Ovary (tissue), 9 donors: ENCODE data around the gene LMX1A. TPM values are rescaled to one million over a fixed set of nuclear protein-coding genes. Genes with fewer than 3 reads are reported as not detected.

ENCODE experiments used
- DNase-seq, 5 donors: peaks; one replicate each; pipeline ENCODE4 v3.0.0-alpha.2; 2019 to 2020
- H3K27ac ChIP-seq, 2 donors: fragments of 200-600 bp; one replicate each; pipeline versions ENCODE4 v1.5.1 to v1.8.0; 2019 to 2022
- H3K27me3 ChIP-seq: fragments of 200-600 bp; one replicate; pipeline ENCODE4 v1.8.0; 2022
- H3K36me3 ChIP-seq: fragments of 200-600 bp; sonication (generic); one replicate; pipeline ENCODE4 v1.5.1; 2019
- H3K4me1 ChIP-seq: one replicate; pipeline ENCODE4 v1.8.1; 2013; ENCODE audit warnings: mild to moderate bottlenecking, moderate library complexity; ENCODE audit not compliant: insufficient read depth
- H3K4me3 ChIP-seq: fragments of 200-600 bp; sonication (generic); one replicate; pipeline ENCODE4 v1.5.1; 2017
- H3K9me3 ChIP-seq, 2 donors: fragments of 200-600 bp in 1 of 2; sonication (generic) in 1 of 2; one replicate each; pipeline versions ENCODE4 v1.5.1 to v1.8.1; 2013 to 2019; ENCODE audit warnings: mild to moderate bottlenecking in 1 of 2, moderate library complexity in 1 of 2
- EP300 ChIP-seq: sonication (generic); formaldehyde crosslinking; IDR thresholded peaks from one replicate; pipeline ENCODE4 v1.6.1; 2017; ENCODE audit warnings: antibody characterized with exemption
- POLR2A ChIP-seq: fragments of 450-650 bp; IDR thresholded peaks from one replicate; pipeline ENCODE4 v1.6.1; 2017; ENCODE audit warnings: antibody characterized with exemption, mild to moderate bottlenecking, moderate library complexity
- WGBS, 3 donors: extraction: QIAGEN DNeasy Blood & Tissue Kit in 1 of 3; methylation state at CpG; one replicate each; pipeline versions ENCODE4 v1.1.5 to v1.1.7; 2013 to 2017; 5-methylcytosine and 5-hydroxymethylcytosine counted together
- intact Hi-C, 4 donors: fragments of 100-400 bp; cut with DNase I; formaldehyde crosslinking; loops; one replicate each; pipeline versions ENCODE4 v1.11.0 to v1.15.1; 2022 to 2023
- polyA plus RNA-seq, 2 donors: library from polyadenylated mRNA; stranded (reverse); fragments of 200-250 nt in 1 of 2; fragments of 350-450 nt in 1 of 2; fragmentation: Illumina TruSeq in 1 of 2; extraction: RNeasy Lipid Tissue Mini Kit (QIAGEN cat#74804) in 1 of 2; gene quantifications; one replicate each; pipeline ENCODE4 v1.2.3, GENCODE V29; 2013 to 2014
- total RNA-seq, 7 donors: library from RNA; depleted of rRNA in 2 of 7; stranded (reverse); fragments of >200 nt in 2 of 7; fragmentation: NEBNext Ultra II Directional in 3 of 7; extraction: Animal tissue kit (Norgen Biotek cat#: 25700) in 3 of 7; gene quantifications; one replicate each; pipeline versions ENCODE4 v1.1.0 to v1.2.4, GENCODE V29; 2016 to 2023
- TF ChIP-seq, protein P1 (sequence below), 3 donors: fragments of 450-650 bp in 2 of 3; fragments of 200-600 bp in 1 of 3; IDR thresholded peaks; one replicate each; pipeline versions ENCODE4 v1.5.1 to v1.8.0; 2016 to 2022; ENCODE audit warnings: antibody characterized with exemption in 3 of 3, mild to moderate bottlenecking in 1 of 3
- donor health status: DM: no; HTN: no; CAD: no; lungs with moderate emphysema.
- donor health status: DM: no; HTN: no; CAD: no.
- donor health status: Bipolar disorder and iron deficiency.
- donor health status: DM: yes; HTN: yes; CAD: no.
- donor health status: DM: no; HTN: no; CAD: no.
- donor health status: DM: yes; HTN: yes; CAD: no.

LMX1A gene
- total and polyA plus RNA-seq, 9 donors, result 0.15 TPM; not detected in 8

GRCh38 chr1:165235155-165235776 is 121.2 kb downstream of the LMX1A start:
- peak overlapping the region; percentile 10 for H3K4me3 ChIP-seq
- no peaks in the 10 kb centered on the region for H3K36me3 ChIP-seq
- DNase-seq, result no peak
- H3K4me1 ChIP-seq, result peaks cover 2% of the 10 kb centered on the region
- intact Hi-C loops, result no loop called here
- 0 to 2% (median 1%) methylated on average over 53 to 56 of the region's 56 CpGs for WGBS, 3 donors
- no peaks in the 10 kb centered on the region for H3K9me3 ChIP-seq
- no peak overlapping the region for H3K27ac ChIP-seq
- TF ChIP-seq POLR2A (no peak), EP300 (no peak)
- TF ChIP-seq, protein P1, sequence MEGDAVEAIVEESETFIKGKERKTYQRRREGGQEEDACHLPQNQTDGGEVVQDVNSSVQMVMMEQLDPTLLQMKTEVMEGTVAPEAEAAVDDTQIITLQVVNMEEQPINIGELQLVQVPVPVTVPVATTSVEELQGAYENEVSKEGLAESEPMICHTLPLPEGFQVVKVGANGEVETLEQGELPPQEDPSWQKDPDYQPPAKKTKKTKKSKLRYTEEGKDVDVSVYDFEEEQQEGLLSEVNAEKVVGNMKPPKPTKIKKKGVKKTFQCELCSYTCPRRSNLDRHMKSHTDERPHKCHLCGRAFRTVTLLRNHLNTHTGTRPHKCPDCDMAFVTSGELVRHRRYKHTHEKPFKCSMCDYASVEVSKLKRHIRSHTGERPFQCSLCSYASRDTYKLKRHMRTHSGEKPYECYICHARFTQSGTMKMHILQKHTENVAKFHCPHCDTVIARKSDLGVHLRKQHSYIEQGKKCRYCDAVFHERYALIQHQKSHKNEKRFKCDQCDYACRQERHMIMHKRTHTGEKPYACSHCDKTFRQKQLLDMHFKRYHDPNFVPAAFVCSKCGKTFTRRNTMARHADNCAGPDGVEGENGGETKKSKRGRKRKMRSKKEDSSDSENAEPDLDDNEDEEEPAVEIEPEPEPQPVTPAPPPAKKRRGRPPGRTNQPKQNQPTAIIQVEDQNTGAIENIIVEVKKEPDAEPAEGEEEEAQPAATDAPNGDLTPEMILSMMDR (IDR thresholded peaks at IDR 0.05), result no peak
- no peaks in the 10 kb centered on the region for H3K27me3 ChIP-seq

DNA sequence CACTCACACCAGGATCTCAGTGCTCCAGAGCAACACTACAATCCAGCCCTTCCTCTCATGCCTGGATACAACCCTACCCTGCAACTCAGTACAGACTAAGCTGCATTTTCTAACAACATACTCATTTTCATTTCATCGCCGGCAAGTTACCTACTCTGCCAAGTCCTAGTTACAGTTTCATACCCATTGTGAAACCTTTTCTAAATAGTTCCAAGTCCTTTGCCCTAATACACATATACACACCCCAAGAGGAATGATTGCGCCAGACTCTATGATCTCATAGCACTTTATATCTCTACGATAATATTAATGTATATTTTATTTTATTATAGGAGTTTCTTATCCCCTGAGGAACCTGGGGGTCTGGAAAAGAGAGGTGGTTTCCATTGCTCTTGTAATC is 122.4 kb downstream of the LMX1A start:
- H3K27ac ChIP-seq, result no peak overlapping the region
- intact Hi-C loops, result no loop called here
- TF ChIP-seq POLR2A, result no peak
- TF ChIP-seq, protein P1 (IDR thresholded peaks at IDR 0.05), result no peak
- TF ChIP-seq EP300, result no peak
- no peak overlapping the region for H3K4me3 ChIP-seq
- DNase-seq, result no peak
- no peaks in the 10 kb centered on the region for H3K36me3 ChIP-seq
- 81 to 95% (median 82%) methylated on average over 4 of the region's 4 CpGs for WGBS, 3 donors
- H3K9me3 ChIP-seq, result no peaks in the 10 kb centered on the region
- peaks cover 2% of the 10 kb centered on the region for H3K4me1 ChIP-seq
- H3K27me3 ChIP-seq, result no peaks in the 10 kb centered on the region

- Histone ChIP-seq H3K27ac (no peak overlapping the region), H3K4me3 (no peak overlapping the region), H3K36me3 (no peaks in the 10 kb centered on the region), H3K4me1 (no peaks in the 10 kb centered on the region), H3K27me3 (no peaks in the 10 kb centered on the region), H3K9me3 (no peaks in the 10 kb centered on the region)
- intact Hi-C loops, result no loop called here
- DNase-seq, result no peak
- WGBS, 3 donors, result 1 to 5% (median 2%) methylated on average over 2 of the region's 2 CpGs
- TF ChIP-seq, protein P1 (IDR thresholded peaks at IDR 0.05), result no peak
- TF ChIP-seq EP300 (no peak), POLR2A (no peak)
Measured at GRCh38 chr1:165228676-165229075, 127.8 kb downstream of the LMX1A start.

- no peaks in the 10 kb centered on the region for H3K36me3 ChIP-seq
- no peak overlapping the region for H3K27ac ChIP-seq
- H3K4me3 ChIP-seq, result no peak overlapping the region
- intact Hi-C loops, result no loop called here
- 40 to 65% (median 50%) methylated on average over 2 of the region's 2 CpGs for WGBS, 3 donors
- no peaks in the 10 kb centered on the region for H3K27me3 ChIP-seq
- TF ChIP-seq, protein P1 (IDR thresholded peaks at IDR 0.05), result no peak
- no peak for TF ChIP-seq POLR2A
- TF ChIP-seq EP300, result no peak
- no peaks in the 10 kb centered on the region for H3K4me1 ChIP-seq
- DNase-seq, result no peak
- H3K9me3 ChIP-seq, result no peaks in the 10 kb centered on the region
Measured at GRCh38 chr1:165228111-165228655, 128.3 kb downstream of the LMX1A start.
